ENCODE results near the gene ADH5.

GRCh38 chr4:99033956-99034355 is 54.6 kb downstream of the ADH5 start:
- TF ChIP-seq CTCF (IDR thresholded peaks at IDR 0.05; ENCODE audit: low read length) (no peak), EZH2 (IDR thresholded peaks at IDR 0.05; ENCODE audit: borderline replicate concordance, low read length) (no peak)

All from OCI-LY1 (cell line).